Measurements from ENCODE around the gene HOXD1.

The HOXD1 gene

GRCh38 chr2:176184749-176185148, 3.7 kb upstream of the HOXD1 start:
- DNase-seq (ENCODE audit: low read depth) = no peak

- no peak for DNase-seq (ENCODE audit: low read depth)
Observed at GRCh38 chr2:176186024-176186423, 2.4 kb upstream of the HOXD1 start.

DNA sequence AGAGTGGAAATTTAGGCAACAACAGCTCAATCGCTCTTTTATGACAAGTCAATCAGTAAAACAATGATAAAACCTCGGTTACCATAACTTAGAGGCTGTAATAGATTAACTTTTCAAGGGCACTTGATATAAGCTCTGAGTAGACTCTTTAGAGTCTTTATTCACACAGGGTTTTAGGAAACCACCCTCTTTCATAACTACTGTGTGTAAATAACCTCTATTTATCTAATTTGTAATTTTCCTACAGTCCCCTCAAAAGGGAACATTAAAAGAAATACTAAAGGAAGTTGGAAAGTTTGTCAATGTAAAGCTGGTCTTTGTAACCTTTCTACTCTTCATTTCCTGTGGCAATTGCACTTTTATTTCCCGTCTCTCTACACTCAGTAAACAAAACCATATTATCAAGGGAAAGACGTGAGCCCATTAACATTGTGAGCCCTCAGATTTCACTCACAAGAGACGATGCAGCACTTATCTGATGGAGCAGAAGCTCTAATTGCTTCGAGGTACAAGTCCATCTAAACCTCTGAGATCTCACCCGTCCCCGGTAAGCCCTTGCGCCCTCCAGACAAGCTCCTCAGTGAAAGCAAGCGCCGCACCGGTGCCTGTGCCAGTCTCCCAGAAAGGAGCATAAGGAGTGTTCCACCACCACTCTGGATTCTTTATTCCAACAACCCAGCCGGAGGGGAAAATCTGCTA, 1.1 kb upstream of the HOXD1 start:
- no peak for DNase-seq (ENCODE audit: low read depth)

DNA sequence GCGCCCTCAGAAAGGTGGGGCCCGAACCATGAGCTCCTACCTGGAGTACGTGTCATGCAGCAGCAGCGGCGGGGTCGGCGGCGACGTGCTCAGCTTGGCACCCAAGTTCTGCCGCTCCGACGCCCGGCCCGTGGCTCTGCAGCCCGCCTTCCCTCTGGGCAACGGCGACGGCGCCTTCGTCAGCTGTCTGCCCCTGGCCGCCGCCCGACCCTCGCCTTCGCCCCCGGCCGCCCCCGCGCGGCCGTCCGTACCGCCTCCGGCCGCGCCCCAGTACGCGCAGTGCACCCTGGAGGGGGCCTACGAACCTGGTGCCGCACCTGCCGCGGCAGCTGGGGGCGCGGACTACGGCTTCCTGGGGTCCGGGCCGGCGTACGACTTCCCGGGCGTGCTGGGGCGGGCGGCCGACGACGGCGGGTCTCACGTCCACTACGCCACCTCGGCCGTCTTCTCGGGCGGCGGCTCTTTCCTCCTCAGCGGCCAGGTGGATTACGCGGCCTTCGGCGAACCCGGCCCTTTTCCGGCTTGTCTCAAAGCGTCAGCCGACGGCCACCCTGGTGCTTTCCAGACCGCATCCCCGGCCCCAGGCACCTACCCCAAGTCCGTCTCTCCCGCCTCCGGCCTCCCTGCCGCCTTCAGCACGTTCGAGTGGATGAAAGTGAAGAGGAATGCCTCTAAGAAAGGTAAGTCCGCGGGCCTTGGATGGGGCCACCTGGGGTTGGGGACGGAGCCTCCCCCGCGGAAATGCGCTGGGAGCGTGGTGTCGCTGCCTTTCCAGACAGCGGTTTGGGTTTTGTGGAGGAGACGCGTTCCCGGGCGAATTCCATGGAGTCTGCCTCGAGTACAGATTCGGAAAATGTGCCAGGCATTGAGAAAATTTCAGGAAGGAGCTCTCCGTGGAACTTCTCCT, 559 bp downstream of the HOXD1 start:
- no peak for DNase-seq (ENCODE audit: low read depth)

DNA sequence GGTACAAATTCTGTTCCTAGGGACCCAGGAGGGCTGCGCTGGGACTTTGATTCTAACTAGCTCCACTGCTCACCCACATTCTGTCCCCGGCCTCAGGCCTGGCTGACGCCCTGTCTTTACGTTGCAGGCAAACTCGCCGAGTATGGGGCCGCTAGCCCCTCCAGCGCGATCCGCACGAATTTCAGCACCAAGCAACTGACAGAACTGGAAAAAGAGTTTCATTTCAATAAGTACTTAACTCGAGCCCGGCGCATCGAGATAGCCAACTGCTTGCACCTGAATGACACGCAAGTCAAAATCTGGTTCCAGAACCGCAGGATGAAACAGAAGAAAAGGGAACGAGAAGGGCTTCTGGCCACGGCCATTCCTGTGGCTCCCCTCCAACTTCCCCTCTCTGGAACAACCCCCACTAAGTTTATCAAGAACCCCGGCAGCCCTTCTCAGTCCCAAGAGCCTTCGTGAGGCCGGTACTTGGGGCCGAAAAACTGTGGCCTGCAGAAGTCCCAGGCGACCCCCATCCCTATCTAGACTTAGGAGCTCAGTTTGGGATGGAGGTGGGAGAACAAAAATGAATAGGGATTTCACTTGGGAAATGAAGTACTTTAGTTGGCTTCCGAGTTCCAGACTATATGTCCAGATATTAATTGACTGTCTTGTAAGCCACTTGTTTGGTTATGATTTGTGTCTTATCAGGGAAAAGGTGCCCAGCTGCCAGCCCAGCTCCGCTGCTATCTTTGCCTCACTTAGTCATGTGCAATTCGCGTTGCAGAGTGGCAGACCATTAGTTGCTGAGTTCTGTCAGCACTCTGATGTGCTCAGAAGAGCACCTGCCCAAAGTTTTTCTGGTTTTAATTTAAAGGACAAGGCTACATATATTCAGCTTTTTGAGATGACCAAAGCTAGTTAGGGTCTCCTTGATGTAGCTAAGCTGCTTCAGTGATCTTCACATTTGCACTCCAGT, 1.5 kb downstream of the HOXD1 start:
- no peak for DNase-seq (ENCODE audit: low read depth)

GRCh38 chr2:176192351-176192750, 3.9 kb downstream of the HOXD1 start:
- no peak for DNase-seq (ENCODE audit: low read depth)

GRCh38 chr2:176193048-176193447, 4.6 kb downstream of the HOXD1 start:
- no peak for DNase-seq (ENCODE audit: low read depth)

- no peak for DNase-seq (ENCODE audit: low read depth)
Observed at GRCh38 chr2:176199902-176200301, 11.4 kb downstream of the HOXD1 start.

DNA sequence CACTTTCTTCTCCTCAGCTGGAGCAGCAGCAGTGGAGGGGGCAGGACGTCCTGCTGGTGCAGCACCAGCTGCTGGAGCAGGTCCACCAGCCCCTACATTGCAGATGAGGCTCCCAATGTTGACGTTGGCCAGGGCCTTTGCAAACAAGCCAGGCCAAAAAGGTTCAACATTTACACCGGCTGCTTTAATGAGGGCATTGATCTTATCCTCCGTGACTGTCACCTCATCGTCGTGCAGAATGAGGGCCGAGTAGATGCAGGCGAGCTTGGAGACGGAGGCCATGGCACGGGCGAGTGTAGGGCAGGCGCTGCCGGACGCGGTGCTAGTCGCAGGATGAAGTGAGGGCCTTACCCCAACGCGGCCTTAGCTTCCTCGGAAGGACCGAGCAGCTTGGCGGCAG, 12.5 kb downstream of the HOXD1 start:
- DNase-seq (ENCODE audit: low read depth) = no peak

- DNase-seq (ENCODE audit: low read depth) = no peak
Observed at GRCh38 chr2:176202491-176202890, 14.0 kb downstream of the HOXD1 start.

- no peak for DNase-seq (ENCODE audit: low read depth)
Observed at GRCh38 chr2:176205126-176205525, 16.7 kb downstream of the HOXD1 start.

DNA sequence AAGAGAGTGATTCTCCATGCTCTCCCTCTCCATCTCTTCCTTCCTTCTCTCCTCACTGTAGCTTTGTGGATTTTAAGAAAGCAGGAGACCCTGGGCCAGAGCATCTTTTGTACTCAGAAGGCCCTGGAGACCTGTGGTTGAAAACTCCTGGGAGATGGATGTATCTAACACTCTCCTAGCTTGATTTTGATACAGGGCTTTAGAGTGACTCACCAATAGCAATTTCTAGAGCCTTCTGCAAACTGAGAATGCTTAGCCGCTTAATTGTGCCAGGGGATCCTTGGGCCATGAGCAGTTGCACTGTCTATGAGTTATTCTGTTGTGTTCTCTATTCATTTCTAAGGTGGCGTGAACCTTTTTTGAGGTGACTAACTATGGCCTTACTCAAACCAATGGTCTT, 17.7 kb downstream of the HOXD1 start:
- no peak for DNase-seq (ENCODE audit: low read depth)

GRCh38 chr2:176206682-176207081, 18.2 kb downstream of the HOXD1 start:
- DNase-seq (ENCODE audit: low read depth) = no peak

DNA sequence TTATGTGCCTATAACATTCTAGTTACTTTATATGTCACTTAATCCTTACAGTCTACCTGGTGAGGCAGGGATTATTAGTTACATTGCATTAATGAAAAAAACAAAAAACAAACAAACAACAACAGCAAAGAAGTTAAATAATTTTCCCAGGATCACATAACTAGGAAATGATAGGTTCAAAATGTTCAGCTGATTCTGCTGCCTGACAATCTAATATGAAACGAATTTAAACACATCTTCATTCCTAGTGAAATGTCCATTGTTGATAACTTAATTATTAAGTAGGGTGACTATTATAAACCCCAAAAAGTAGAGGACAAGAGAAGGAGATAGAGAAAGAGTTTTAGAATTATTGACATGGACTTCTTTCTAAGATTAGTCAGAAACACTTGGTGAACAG, 22.6 kb downstream of the HOXD1 start:
- DNase-seq (ENCODE audit: low read depth) = no peak

- DNase-seq (ENCODE audit: low read depth) = no peak
Observed at GRCh38 chr2:176212276-176212675, 23.8 kb downstream of the HOXD1 start.

GRCh38 chr2:176213406-176213805, 24.9 kb downstream of the HOXD1 start:
- DNase-seq (ENCODE audit: low read depth) = no peak

- no peak for DNase-seq (ENCODE audit: low read depth)
Observed at GRCh38 chr2:176227874-176228273, 39.4 kb downstream of the HOXD1 start.

GRCh38 chr2:176234156-176234555, 45.7 kb downstream of the HOXD1 start:
- no peak for DNase-seq (ENCODE audit: low read depth)

GRCh38 chr2:176234940-176235339, 46.5 kb downstream of the HOXD1 start:
- DNase-seq (ENCODE audit: low read depth) = no peak

- DNase-seq (ENCODE audit: low read depth) = no peak
Observed at GRCh38 chr2:176237456-176237855, 49.0 kb downstream of the HOXD1 start.

GRCh38 chr2:176239031-176239430, 50.6 kb downstream of the HOXD1 start:
- no peak for DNase-seq (ENCODE audit: low read depth)

- no peak for DNase-seq (ENCODE audit: low read depth)
Observed at GRCh38 chr2:176240301-176240700, 51.8 kb downstream of the HOXD1 start.

Data from activated T-helper 1 cell treated with Interleukin-2 at 50 U/mL for 16 hours (primary cell).